Adrenal gland (tissue), 5 donors: ENCODE measurements around the gene RIC8B.

Experiments
- POLR2A ChIP-seq, 2 donors: fragments of 450-650 bp; IDR thresholded peaks; one replicate each; pipeline ENCODE4 v1.6.1; 2017; ENCODE audit warnings: antibody characterized with exemption in 2 of 2, mild to moderate bottlenecking in 2 of 2, moderate library complexity in 1 of 2
- TF ChIP-seq, protein P1 (sequence below), 6 experiments: fragments of 450-650 bp in 4 of 6; fragments of 200-600 bp in 2 of 6; sonication (generic) in 1 of 6; IDR thresholded peaks; 1 replicate in 5 of 6; 2 replicates in 1 of 6; pipeline versions ENCODE4 v1.5.1 to v1.8.0; 2016 to 2021; ENCODE audit warnings: antibody characterized with exemption in 6 of 6, mild to moderate bottlenecking in 2 of 6, moderate library complexity in 1 of 6
- donor health status: DM: no; HTN: no; CAD: no.

DNA sequence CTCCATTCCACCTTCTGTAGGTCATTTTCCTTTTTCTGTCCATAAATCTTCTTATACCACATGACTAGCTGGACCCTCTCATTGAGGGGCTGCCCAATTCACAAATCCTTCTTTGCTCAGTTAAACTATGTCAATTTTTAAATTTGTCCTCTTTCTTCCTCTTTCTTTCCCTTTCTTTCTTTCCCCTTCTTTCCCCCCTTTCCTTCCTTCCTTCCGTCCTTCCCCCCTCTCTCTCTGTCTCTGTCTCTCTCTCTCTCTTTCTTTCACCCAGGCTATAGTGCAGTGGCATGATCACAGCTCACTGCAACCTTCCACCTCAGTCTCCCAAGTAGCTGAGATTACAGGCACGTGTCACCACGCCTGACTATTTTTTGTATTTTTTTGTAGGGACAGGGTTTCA, 134.1 kb downstream of the RIC8B start:
- TF ChIP-seq POLR2A (IDR thresholded peaks at IDR 0.05): no peak
- TF ChIP-seq, protein P1, sequence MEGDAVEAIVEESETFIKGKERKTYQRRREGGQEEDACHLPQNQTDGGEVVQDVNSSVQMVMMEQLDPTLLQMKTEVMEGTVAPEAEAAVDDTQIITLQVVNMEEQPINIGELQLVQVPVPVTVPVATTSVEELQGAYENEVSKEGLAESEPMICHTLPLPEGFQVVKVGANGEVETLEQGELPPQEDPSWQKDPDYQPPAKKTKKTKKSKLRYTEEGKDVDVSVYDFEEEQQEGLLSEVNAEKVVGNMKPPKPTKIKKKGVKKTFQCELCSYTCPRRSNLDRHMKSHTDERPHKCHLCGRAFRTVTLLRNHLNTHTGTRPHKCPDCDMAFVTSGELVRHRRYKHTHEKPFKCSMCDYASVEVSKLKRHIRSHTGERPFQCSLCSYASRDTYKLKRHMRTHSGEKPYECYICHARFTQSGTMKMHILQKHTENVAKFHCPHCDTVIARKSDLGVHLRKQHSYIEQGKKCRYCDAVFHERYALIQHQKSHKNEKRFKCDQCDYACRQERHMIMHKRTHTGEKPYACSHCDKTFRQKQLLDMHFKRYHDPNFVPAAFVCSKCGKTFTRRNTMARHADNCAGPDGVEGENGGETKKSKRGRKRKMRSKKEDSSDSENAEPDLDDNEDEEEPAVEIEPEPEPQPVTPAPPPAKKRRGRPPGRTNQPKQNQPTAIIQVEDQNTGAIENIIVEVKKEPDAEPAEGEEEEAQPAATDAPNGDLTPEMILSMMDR (IDR thresholded peaks at IDR 0.05): no peak
